HG03135 (cell line): ENCODE data around the gene RANBP1.
A peak's percentile ranks its signal among the peaks of the same experiment; 100 is the strongest.

Experiments used
- ATAC-seq: cut with Tn5 transposase; IDR thresholded peaks from one replicate; pipeline ENCODE4 v1.9.1; 2021; ENCODE audit warnings: mild to moderate bottlenecking, moderate library complexity; ENCODE audit not compliant: unreplicated experiment

RANBP1 gene

DNA sequence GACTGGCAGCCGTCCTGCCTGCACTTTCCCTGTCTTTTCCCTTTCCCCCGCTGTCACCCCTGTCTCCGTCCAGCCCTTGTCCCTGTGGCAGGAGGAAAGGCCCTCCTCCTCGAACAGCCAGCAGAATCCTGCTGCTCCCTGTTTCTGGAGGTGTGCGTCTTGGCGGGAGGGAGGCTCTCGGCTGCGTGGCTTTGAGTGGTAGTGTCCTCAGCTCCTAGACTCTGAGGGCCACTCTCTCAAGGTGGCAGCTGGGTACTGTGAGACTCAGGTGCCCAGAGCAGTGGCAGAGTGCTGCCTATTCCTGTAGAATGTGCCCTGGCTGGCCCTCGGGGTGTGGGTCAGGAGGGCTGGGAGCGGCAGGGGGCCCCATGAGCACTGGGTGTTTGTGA, 9.1 kb upstream of the RANBP1 start:
- no peak for ATAC-seq

DNA sequence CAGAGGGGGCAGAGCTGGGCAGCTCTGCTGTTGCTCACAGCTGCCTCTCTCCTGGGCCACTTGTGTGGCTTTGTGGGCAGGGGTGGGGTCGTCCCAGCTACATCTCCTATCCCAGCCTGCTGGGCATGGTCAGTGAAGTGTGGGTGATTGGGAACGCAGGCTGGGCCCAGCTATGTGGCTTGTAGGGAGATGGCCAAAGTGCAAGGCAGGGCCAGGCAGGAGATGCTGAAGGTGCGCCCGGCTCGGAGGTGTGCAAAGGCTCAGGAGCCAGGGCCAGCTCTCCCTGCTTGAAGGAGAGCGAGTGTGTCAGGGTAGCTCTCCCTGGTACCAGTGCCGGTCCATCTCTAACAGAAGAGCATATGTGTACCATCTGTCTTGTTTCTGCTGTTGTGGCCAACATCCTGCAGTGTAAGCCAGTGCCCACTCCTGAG, 8.4 kb upstream of the RANBP1 start:
- no peak for ATAC-seq

DNA sequence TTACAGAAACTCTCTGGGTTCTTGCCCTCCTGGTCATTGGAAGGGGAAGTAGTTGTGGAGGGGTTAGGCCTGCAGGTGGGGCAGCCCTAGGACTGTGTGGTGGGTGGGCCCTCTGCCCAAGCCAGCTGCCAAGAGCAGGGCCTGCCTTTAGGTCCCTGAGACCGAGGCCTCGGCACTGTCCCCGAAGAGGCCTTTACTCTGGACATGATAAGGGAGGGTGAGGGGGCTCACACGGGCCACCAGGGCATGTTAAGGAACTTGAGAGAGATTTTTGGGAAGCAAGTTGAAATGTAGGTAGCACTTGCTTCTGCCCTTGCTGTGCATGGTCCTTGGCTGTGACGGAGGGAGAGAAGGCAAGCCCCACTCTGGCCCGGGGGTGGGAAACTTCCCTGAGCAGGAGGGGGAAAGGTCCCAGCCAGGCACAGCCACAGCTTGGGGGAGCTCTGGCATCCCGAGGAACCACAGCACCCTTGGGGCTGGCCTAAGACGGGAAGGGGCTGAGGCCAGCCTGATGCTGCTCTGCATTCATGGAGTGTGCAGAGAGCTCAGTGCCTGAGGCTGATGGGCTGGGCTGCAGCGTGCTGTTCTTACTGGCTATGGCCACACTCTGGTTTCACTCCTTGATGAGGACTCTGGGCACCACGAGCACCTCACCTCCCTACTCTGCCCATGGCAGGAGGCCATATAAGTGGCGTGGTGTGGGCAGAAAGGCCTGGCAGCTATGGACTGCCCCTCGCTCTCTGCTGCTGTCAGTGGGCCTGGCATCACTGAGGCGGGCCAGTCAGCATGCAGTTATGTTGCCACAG, 7.8 kb upstream of the RANBP1 start:
- no peak for ATAC-seq

DNA sequence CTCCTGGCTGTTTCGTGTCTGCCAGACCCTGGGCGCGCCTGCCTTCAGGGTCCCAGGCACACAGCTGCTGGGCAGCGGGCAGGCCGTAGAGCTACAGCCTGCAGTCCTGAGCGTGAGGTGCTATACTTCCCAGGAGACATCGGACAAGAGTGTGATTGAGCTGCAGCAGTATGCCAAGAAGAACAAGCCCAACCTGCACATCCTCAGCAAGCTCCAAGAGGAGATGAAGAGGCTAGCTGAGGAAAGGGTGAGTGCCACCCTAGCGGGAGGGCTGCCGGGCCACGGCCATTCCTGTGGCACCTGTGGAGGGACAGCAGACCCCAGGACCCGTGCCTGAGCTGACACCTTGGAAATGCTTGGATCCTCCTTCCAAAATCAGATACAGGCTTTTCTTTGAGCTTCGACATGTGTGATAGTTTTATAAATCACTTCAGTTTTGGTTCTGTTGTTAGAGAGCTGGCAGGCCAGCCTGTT, 7.1 kb upstream of the RANBP1 start:
- no peak for ATAC-seq

DNA sequence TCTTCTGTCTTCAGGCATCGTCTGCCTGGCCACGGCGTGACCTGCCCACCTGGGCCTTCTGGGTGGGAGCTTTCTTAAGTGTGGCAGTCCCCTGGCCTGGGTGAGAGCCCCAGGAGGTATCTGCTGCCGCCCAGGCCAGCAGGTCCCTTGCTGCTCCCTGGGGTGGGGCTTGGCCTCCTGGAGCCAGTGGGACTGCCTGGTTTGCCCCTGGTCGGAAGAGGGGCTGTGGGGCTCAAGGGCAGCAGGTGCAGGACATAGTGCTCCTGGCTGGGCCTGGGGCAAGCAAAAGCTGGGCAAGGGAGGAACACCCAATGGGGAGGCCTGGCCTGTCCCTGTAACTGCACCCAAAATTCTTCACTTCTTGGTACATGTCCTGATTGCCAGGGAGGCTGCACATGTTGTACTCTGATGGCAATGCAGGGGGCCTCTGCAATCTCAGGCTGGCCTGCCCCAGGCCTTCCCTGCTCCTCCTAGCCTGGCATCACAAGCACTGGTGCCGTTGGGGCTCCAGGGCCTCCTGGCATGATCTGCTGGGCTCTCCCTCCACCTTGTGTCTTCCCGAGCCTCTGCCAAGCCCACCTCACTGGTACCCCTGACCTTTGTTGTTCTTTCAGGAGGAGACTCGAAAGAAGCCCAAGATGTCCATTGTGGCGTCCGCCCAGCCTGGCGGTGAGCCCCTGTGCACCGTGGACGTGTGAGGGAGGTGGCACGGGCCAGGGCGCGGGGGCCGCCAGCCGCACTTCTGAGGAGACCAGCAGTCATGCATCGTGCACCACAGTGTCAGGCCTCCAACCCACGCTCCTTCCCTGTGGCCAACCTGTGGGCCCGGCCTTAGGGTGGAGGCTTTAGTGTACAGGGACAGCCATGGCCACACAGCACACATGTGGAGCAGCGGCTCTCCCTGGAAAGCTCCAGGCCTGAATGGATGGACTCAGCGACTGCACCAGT, 6.2 kb upstream of the RANBP1 start:
- ATAC-seq, result no peak

DNA sequence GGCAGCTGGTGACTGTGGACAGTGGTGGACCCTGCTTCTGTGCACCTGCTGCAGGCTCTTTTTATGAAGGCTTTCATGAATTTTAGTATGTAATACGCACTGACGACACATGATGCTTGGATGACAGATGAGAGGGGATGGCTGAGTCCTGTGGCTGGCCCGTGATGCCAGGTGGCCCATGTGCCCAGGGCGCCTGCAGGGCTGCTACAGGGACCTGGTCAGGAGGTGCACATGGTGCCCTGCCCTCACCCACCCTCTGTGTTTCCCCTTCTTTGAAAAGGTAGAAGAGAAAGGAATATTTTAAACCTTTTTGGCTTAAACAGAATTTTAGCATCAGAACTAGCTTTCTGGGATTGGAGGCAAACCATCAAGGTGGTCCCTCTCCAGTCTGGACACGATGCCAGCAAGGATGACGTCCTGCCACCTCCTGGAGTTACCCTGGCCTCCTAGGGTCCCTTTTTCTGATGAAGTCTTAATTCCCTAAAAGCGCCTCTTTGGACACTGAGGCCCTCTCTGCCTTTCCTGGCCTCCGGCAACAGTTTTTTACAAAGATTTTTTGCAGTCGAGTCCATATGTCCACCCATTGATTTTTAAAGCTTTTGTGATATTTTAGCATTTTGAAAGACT, 5.4 kb upstream of the RANBP1 start:
- ATAC-seq, result no peak

DNA sequence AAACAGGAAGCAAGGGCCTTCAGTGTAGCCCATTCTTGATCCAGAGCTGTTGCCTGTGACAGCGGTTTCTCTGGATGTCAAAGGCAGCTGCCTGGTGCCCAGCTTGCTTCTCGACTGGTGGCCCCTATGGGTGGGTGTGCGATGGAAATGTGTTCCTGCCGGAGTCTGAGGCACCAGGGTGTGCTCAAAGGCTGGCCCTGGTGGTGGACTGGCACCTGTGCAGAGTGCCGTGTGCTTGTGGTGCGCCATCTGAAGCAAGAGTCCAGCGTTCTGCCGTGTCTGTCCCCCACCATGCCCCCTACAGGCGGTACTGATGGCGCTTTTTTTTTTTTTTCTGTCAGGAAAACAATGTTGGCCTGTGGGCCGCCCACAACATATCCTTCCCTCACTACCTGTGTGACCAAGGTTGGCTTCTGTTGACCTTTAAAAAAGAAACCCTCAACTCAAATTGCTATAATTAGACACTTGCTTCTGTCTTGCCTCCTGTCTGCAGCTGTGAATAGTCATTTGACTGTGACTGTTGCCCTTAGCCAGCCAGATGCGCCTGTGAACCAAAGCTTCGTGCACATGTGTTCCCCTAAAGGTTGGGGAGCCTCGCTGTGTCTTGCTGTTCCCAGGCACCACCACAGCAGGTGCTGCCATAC, 4.7 kb upstream of the RANBP1 start:
- ATAC-seq, result no peak

DNA sequence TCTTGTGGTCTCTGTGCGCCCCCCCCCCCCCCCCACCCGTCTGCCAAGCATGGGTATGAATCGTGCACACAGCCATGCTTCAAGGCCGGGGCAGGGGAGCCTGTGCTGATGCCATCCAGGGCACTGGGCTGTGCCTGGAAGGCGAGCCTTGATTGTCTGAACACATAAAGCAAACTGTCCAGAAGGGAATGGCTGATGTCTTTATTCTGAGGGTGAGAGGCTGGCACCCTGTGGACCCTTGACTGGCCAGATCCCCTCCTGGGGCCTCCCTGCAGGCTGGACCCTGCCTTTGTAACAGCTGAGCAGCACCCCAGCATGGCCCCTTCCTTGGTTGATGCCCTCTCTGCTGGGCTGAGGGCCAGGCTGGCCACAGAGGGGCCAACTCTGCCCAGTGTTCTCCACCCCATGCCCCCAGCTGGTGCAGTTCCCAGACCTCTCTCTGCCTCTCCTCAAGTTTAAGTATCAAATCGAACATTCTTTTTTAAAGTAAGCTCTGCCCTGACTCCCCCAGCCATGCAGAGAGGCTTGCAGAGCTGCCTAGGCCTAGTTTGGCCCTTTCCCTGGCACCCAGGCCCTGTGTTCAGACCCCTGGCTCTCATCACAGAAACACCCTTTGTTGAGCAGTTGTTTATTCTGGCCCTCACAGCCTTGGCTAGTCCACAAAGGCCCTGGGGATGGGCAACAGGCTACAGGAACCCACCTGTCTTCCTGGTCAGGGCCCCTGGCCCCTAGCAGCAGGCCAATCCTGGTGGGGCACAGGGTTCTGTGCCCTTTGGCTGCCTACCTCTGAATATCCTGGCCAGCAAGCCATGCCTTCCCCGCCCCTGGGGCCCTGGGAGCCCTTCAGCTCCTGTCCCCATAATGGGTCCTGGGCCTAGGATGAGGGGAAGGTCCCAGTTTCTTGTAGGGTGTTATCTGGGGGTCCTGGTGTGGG, 3.9 kb upstream of the RANBP1 start:
- ATAC-seq, result no peak

DNA sequence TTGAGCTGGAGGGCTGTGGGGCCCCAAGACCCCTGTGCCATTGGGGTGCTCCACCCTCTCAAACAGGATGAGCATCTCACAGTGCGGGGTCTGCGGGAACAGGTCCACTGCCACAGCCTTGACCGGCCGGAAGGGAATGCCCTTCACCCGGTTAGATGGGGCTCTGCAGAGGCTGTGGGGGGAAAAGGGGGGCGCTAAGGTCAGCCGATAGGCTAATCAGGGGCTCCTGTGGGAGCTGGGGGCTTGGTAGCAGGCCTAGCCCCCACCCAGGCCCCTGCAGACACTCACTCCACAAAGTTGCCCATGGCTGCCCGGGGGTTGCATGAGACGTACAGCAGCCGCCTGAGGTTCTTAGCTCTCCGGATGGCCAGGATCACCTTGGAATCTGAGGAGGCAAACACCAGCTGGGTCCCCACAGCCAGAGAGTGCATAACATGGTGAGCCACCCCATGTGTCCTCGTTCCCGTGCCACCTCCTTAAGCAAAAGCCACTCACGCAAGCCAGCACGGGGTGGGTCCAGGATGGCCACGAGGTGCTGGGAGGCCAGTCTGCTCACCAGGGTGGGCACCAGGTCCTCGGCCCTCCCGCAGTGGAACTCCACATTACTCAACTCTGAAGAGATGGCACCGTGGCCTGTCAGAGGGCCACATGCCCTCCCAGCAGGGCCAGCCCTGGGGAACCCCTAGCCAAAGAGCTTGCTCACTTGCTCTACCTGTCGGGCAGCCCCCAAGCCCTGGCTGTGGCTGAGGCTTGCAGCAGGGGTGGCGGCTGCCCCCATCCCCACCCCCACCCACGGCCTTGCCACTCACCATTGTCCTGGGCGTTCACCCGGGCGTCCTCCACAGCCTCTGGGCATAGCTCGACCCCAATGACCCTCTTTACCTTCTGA, 3.0 kb upstream of the RANBP1 start:
- ATAC-seq, result no peak

DNA sequence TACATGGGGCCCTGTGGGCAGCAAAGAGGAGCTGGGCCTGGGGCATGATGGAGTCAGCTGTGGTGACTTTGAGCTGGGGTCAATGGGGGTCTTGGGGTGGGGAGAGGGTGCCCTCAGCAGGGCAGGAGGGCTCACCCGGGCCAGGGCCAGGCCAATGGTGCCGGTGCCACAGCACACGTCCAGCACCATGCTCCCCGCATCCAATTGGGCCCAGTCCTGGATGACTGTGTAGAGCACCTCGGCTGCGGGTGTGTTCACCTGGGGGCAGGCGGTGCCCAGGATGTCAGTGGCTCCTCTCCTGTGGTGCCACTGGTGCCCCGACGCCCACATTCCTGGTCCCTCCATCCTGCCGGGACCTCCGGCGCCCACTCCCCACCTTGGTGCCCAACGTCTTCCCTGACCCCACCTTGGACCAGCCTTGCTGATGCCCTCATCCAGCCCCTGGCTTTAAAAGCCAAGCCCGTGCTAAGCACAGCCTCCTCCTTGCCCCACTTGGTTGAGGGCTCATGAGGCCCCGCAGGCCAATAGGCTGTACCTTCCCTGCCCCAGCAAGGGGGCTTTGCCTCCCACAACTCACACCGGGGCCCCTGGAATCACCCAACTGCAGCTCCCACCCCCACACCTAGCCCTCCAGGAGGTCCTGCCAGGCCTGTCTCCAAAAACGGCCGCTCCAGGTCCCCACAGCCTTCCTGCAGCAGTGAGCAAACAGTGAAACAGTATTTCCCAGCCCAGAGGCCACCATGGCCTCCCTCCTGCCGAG, 2.2 kb upstream of the RANBP1 start:
- ATAC-seq, result no peak

DNA sequence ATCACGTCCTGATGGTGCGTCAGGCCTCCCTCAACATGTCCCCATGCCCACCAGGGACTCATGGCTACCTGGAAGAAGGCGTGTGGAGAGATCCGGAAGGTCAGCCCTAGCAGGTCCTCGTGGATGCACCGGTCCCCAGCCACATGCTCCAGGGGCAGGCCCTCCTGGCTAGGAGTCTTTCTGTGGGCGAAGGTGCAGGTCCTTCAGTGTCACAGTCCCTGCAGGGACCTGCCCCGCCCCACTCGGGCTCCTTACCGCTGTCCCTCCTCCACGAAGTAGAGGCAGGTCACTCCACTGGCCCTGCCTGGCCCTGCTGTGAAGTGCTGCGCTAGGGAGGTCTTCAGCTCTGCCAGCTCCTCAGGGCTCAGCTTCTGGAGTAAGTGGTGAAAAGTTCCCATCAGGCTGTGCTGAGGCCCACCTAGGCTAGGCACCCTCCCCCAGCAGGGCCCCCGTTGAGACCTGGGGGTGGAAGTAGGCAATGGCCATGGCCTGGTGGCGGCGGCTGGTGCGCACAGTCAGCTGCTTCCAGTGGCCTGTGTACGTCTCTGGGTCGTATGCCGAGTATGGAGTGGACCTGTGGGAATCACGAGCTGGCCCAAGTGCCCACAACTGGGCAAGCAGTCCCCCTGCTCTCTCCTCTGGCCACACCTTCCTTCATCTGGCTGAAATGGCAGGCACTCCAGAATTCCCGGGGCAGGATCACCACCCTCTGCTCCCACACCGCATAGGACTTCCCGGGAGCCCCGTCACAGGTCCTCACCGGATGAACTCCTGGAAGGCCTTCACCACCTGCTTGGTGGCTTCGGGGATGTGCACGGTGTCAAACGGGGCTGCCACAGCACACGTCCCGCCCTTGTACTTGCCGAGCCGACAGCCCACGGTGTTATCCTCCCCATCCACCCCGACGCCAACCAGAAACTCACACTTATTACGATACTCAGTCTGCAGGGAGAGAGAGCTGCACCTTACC, 1.1 kb upstream of the RANBP1 start:
- no peak for ATAC-seq

DNA sequence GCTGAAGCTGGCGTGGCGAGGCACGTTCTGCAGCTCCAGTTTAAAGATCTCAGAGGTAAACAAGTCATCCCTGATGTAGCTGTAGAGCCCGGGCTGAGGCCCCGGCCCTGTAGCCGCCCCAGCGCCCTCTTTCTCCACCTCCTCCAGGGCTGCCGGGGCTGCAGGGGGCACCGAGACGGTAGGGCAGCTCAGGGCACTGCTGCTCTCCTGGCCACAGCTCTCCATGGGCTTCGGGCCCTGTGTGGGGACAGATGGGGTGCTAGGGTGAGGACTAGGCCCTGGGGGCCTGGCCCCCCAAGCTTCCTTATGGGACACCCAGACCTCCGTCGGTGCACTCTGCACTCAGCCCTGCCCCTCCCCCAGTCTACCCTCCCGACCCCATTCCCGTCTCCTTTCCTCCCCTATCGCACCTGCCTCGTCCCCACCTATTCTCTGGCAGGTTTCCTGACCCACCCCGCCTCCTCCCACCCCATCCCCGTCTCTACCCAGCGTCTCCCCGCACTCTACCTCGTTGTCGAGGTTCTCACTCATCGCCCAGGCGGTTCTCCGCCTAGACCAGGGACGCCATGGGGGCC, 559 bp downstream of the RANBP1 start:
- ATAC-seq, result peak; percentile 3

DNA sequence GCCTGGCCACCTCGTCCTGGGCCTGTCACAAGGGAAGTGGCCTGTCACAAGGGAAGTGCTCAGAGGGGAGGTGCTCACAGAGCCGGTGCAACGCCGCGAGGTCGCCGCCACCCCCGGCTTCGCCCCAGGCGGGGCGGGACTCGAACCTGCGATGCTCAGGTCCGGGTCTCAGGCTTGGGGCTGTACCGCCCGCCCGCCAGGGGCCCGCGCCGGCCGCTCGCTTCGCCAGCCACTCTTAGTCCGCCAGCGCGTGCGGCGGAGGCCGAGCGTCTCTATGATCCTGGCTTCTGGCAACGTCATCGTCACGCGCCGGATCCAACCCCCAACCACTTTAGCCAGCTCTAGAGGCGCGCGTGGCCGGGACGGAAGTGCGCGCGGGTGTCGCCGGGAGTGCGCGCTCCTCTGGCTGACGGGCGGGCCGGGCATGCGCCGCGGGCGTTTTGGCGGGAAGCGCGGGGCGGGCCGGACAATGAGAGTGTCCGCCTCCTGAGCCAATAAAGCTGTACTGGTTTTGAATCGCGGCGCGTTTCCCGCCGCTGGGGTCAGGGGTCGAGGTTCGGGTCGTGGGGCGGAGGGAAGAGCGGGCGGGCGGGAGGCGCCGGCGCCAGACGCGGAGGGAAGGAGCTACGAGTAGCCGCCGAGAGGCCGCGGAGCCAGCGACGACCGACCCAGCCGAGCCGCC, 1.2 kb downstream of the RANBP1 start, which contains the start of gene TRMT2A:
Gene TRMT2A (minus strand): TSS at position 276 of the 682 bp plus-strand sequence. CDS start 320 bp downstream, outside the sequence.
- peak; percentile 58 for ATAC-seq

DNA sequence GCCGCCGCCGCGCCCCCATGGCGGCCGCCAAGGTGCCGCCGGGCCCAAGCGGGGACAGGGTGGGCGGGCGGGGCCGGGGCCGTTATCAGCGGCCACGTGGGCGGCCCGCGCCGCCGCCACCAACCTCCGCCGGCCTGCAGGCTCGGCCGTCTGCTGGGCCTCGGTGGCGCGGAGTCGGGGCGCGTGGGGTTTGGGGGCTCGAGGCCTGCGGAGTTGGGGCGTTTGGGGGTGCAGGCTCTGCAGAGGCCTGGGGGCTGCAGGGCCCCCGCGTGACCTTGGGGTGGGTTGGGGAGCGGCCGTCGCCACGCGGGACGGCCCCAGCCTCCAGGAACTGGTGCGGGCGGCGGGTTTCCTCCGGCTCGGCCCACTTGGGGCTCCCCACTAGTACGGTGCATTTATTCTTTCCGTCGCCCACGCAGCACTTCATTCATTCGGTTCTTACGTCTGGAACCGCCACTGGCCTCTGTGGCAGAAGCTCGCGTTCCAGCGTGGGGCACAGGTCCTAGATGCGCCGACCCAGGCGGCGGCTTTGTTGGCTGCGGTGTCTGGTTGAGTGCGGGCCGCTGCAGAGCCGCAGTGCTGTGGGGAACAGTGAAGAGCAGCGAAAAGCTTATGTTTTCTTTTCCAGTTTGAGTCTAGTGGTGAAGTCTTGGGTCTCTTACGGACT, 1.9 kb downstream of the RANBP1 start:
- ATAC-seq, result peak; percentile 28

DNA sequence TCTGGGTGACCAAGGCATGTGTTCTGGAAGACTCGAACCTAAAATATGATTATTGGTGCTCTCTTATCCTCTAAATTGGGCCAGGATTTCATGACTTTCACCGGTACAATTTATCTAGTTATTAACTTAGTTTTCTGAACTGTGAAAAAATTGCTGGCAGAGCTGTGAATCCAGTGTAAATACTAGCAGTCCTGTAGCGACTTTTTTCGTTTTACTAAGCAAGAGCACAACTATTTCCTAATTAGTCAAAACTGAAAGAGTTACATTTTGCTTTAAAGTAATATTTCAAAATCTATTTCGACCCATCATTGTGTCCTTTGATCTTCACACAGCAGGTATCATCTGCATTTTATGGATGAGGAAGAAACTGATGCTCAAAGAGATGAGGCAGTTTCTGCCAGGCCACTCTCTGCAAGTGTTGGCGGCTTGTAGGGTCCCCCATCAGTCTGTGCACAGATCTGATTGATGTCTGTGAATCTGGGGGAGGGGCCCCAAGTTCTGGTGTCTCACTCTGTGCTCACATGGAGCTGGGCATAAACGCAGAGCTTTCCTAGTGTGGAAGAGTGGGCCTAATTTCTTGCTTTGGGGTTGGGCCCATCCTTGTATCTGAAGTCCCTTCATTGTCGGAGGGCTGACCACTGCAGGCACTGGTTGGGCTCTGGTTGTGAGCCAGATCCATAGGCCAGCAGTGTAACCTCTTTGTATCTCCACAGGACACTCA, 2.6 kb downstream of the RANBP1 start:
- no peak for ATAC-seq
